OCI-LY1 (cell line): ENCODE data around the gene IMMP2L.

Experiments used
- H2AFZ ChIP-seq: fragments of 200-600 bp; sonication (generic), shearing (Covaris generic); 2 replicates; pipeline ENCODE4 v1.6.0; 2014; ENCODE audit warnings: antibody characterized with exemption, mild to moderate bottlenecking, low read length
- H3F3A ChIP-seq: fragments of 200-600 bp; sonication (generic), shearing (Covaris generic); 2 replicates; pipeline ENCODE4 v1.6.0; 2014; ENCODE audit warnings: mild to moderate bottlenecking, antibody characterized with exemption, low read length, moderate library complexity; ENCODE audit not compliant: insufficient read depth
- H3K27ac ChIP-seq: fragments of 200-600 bp; sonication (generic); 2 replicates; pipeline ENCODE4 v1.5.1; 2014; ENCODE audit warnings: low read length, mixed run types, mild to moderate bottlenecking, low read depth; ENCODE audit not compliant: poor library complexity, severe bottlenecking
- H3K27me3 ChIP-seq: fragments of 200-600 bp; sonication (generic); 2 replicates; pipeline ENCODE4 v1.6.0; 2014; ENCODE audit warnings: antibody characterized with exemption, mild to moderate bottlenecking, low read length, moderate library complexity; ENCODE audit not compliant: insufficient read depth
- H3K36me3 ChIP-seq: fragments of 200-600 bp; sonication (generic); 2 replicates; pipeline ENCODE4 v1.6.1; 2014; ENCODE audit warnings: mild to moderate bottlenecking, antibody characterized with exemption, low read length, moderate library complexity, mixed read lengths; ENCODE audit not compliant: insufficient read depth
- H3K4me1 ChIP-seq: fragments of 200-600 bp; sonication (generic); 2 replicates; pipeline ENCODE4 v1.5.1; 2014; ENCODE audit warnings: mild to moderate bottlenecking, low read length, moderate library complexity; ENCODE audit not compliant: insufficient read depth, severe bottlenecking
- H3K4me2 ChIP-seq: fragments of 200-600 bp; sonication (generic), shearing (Covaris generic); 2 replicates; pipeline ENCODE4 v1.6.1; 2014; ENCODE audit warnings: low read length
- H3K4me3 ChIP-seq: fragments of 200-600 bp; sonication (generic); 2 replicates; pipeline ENCODE4 v1.5.1; 2014; ENCODE audit warnings: low read length, low read depth, mild to moderate bottlenecking, mixed read lengths; ENCODE audit not compliant: poor library complexity, severe bottlenecking
- H3K79me2 ChIP-seq: fragments of 200-600 bp; shearing (Covaris generic); 2 replicates; pipeline ENCODE4 v1.6.1; 2016; ENCODE audit warnings: mixed run types, low read length, mixed read lengths; ENCODE audit not compliant: insufficient read depth
- H3K9ac ChIP-seq: fragments of 200-600 bp; sonication (generic), shearing (Covaris generic); 2 replicates; pipeline ENCODE4 v1.6.1; 2014; ENCODE audit warnings: mild to moderate bottlenecking, low read length, mixed read lengths
- H3K9me2 ChIP-seq: fragments of 200-600 bp; sonication (generic), shearing (Covaris generic); 2 replicates; pipeline ENCODE4 v1.6.1; 2014; ENCODE audit warnings: low read depth, mild to moderate bottlenecking, low read length, mixed read lengths
- H3K9me3 ChIP-seq: fragments of 200-600 bp; shearing (Covaris generic); 2 replicates; pipeline ENCODE4 v1.6.1; 2014; ENCODE audit warnings: low read length, mixed read lengths
- H4K20me1 ChIP-seq: fragments of 200-600 bp; sonication (generic), shearing (Covaris generic); 2 replicates; pipeline ENCODE4 v1.6.0; 2016; ENCODE audit warnings: mild to moderate bottlenecking, low read length; ENCODE audit not compliant: insufficient read depth
- EZH2 ChIP-seq: fragments of 200-600 bp; sonication (generic), shearing (Covaris generic); IDR thresholded peaks from 2 replicates; pipeline ENCODE4 v1.8.0; 2017; ENCODE audit warnings: borderline replicate concordance, mixed run types, mild to moderate bottlenecking, antibody characterized with exemption, low read length, moderate library complexity, mixed read lengths
- TF ChIP-seq, protein P1 (sequence below): fragments of 200-600 bp; sonication (generic), shearing (Covaris generic); IDR thresholded peaks from 2 replicates; pipeline ENCODE4 v1.5.1; 2017; ENCODE audit warnings: mild to moderate bottlenecking, antibody characterized with exemption, low read length, moderate library complexity, mixed read lengths

IMMP2L gene

GRCh38 chr7:110693344-110693743, 868.9 kb downstream of the IMMP2L start:
- no peaks in the 10 kb centered on the region for H4K20me1 ChIP-seq
- H3K9ac ChIP-seq, result no peak overlapping the region
- no peaks in the 10 kb centered on the region for H3F3A ChIP-seq
- no peaks in the 10 kb centered on the region for H3K4me1 ChIP-seq
- no peak overlapping the region for H3K27ac ChIP-seq
- no peak overlapping the region for H2AFZ ChIP-seq
- no peaks in the 10 kb centered on the region for H3K27me3 ChIP-seq
- no peak for TF ChIP-seq EZH2
- TF ChIP-seq, protein P1, sequence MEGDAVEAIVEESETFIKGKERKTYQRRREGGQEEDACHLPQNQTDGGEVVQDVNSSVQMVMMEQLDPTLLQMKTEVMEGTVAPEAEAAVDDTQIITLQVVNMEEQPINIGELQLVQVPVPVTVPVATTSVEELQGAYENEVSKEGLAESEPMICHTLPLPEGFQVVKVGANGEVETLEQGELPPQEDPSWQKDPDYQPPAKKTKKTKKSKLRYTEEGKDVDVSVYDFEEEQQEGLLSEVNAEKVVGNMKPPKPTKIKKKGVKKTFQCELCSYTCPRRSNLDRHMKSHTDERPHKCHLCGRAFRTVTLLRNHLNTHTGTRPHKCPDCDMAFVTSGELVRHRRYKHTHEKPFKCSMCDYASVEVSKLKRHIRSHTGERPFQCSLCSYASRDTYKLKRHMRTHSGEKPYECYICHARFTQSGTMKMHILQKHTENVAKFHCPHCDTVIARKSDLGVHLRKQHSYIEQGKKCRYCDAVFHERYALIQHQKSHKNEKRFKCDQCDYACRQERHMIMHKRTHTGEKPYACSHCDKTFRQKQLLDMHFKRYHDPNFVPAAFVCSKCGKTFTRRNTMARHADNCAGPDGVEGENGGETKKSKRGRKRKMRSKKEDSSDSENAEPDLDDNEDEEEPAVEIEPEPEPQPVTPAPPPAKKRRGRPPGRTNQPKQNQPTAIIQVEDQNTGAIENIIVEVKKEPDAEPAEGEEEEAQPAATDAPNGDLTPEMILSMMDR, result no peak
- no peaks in the 10 kb centered on the region for H3K79me2 ChIP-seq
- H3K9me2 ChIP-seq, result no peaks in the 10 kb centered on the region
- H3K4me3 ChIP-seq, result no peak overlapping the region
- H3K36me3 ChIP-seq, result no peaks in the 10 kb centered on the region
- H3K4me2 ChIP-seq, result no peak overlapping the region
- no peaks in the 10 kb centered on the region for H3K9me3 ChIP-seq

GRCh38 chr7:110688908-110689307, 873.4 kb downstream of the IMMP2L start:
- TF ChIP-seq EZH2, result no peak
- TF ChIP-seq, protein P1, result no peak
- no peaks in the 10 kb centered on the region for H3K9me2 ChIP-seq
- no peaks in the 10 kb centered on the region for H3F3A ChIP-seq
- no peaks in the 10 kb centered on the region for H3K36me3 ChIP-seq
- no peaks in the 10 kb centered on the region for H3K4me1 ChIP-seq
- H3K9ac ChIP-seq, result no peak overlapping the region
- no peak overlapping the region for H3K4me3 ChIP-seq
- no peak overlapping the region for H2AFZ ChIP-seq
- H3K27me3 ChIP-seq, result no peaks in the 10 kb centered on the region
- H3K9me3 ChIP-seq, result no peaks in the 10 kb centered on the region
- H4K20me1 ChIP-seq, result no peaks in the 10 kb centered on the region
- no peak overlapping the region for H3K27ac ChIP-seq
- H3K79me2 ChIP-seq, result no peaks in the 10 kb centered on the region
- H3K4me2 ChIP-seq, result no peak overlapping the region

- H3K4me3 ChIP-seq, result no peak overlapping the region
- no peaks in the 10 kb centered on the region for H3K27me3 ChIP-seq
- no peaks in the 10 kb centered on the region for H3K79me2 ChIP-seq
- H3F3A ChIP-seq, result no peaks in the 10 kb centered on the region
- H2AFZ ChIP-seq, result no peak overlapping the region
- no peaks in the 10 kb centered on the region for H3K36me3 ChIP-seq
- H3K27ac ChIP-seq, result no peak overlapping the region
- no peaks in the 10 kb centered on the region for H3K9me2 ChIP-seq
- no peaks in the 10 kb centered on the region for H4K20me1 ChIP-seq
- TF ChIP-seq EZH2, result no peak
- TF ChIP-seq, protein P1, result no peak
- no peaks in the 10 kb centered on the region for H3K9me3 ChIP-seq
- H3K4me1 ChIP-seq, result no peaks in the 10 kb centered on the region
- H3K9ac ChIP-seq, result no peak overlapping the region
- H3K4me2 ChIP-seq, result no peak overlapping the region
Observed at GRCh38 chr7:110685899-110686298, 876.4 kb downstream of the IMMP2L start.
